GM18502 (cell line): ENCODE data around the gene PREX1.

Source experiments
- ATAC-seq: cut with Tn5 transposase; IDR thresholded peaks from one replicate; pipeline ENCODE4 v1.9.1; 2021; ENCODE audit warnings: mild to moderate bottlenecking; ENCODE audit not compliant: unreplicated experiment, poor library complexity

Gene PREX1

DNA sequence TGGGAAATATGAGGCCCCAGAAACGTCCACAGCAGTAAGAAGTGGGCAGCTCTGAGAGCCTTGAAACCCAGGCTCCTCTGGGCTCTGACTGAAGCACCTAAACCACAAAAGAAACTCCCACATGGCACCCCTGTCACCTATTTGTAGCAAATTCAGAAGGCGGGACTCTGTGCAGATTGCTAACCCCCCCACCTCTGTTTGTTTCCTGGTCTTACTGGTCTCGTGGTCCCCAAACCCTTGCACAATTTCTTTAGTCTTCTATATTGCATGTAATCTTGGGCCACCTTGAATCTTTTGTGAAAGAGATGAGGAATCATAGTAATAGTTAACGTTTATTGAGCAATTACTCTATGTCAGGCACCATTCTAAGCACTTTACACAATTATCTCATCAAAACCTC, 154.3 kb downstream of the PREX1 start:
- ATAC-seq = no peak

DNA sequence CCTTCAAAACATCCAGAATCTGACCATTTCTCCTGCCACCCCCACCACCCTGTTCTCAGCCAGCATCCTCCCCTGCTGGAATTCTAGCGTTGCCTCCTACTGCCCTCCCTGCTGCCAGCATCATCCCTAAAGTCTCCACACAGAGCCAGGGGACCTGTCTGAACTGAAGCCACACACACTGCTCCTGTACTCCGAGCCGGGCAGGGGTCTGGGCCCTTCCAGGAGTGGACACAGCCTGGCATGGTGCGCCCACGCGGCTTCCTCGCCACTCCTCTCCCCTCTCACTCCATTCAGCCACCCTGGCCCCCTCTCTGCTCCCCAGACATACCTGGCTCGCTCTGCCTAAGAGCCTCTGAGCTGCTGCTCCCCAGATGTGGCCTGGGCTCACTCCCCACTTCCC, 155.5 kb downstream of the PREX1 start:
- no peak for ATAC-seq

DNA sequence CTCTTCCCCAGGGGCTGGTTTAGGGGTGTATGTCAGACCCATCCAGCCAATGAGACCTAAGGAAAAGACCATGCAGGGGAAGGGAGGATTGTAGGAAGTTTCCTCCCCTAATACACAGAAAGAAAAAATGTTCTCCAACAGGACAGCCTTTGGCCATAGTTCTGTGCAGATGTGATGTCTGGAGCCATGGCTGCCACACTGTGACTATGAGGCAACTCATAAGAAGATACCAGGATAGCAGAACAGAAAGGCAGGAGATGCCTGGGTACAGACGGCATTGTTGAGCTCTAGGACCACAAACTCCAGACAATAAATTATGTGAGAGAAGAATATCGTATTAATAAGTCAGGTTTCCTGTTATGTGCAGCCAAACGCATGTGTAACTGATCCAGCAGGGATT, 156.7 kb downstream of the PREX1 start:
- no peak for ATAC-seq

DNA sequence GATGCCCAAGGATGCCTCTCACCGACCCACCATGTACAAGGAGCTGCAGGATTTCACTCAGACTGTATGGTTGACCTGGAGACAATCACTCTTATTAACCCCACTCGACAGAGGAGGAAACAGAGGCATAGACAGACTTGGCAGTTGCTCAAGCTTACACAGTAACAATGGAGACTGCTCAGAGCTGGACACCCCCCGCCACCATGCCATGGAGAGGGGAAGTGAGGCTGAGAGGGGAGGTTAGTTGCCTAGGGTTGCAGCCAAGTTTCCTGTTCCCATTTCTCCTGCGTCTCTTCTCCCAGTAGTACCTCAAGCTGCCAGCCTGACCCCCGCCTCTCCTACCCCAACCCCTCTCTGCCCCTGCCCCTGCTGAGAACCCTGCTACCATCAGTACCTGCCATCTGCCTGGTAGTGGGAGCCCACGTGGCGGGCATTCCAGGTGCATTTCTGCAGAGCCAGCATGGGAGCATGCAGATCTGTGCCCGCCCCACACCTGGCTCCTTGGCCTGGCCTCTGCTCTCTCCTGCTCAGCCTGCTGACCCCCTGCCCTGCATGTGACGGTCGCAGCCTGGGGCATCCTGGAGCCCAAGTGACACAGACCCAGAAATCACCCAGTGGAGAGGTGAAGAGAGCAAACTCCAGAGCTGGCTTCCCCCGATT, 157.7 kb downstream of the PREX1 start:
- no peak for ATAC-seq

DNA sequence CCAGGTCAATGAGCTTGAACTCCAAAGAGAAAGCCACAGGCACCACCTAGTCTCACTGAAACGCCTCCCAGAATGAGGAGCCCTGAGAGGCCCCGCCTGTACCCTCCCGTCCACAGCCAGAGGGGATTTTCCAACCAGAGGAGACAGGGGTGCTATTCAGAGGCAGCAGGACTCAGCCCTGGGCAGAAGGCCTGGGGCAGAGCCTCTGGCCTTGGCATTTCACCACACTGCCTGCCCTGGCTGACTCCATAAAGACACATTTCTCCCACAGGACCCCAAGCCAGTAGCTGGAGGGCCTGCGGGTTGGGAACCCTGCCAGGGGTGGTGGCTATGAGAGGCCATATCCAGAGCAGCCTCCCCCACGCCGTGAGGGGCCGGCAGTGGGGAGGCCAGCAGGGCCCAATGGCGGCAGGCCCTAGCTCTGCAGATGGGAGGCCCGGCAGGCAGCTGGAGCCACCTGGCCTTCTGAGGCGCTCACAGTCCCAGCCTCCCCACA, 159.3 kb downstream of the PREX1 start:
- no peak for ATAC-seq

DNA sequence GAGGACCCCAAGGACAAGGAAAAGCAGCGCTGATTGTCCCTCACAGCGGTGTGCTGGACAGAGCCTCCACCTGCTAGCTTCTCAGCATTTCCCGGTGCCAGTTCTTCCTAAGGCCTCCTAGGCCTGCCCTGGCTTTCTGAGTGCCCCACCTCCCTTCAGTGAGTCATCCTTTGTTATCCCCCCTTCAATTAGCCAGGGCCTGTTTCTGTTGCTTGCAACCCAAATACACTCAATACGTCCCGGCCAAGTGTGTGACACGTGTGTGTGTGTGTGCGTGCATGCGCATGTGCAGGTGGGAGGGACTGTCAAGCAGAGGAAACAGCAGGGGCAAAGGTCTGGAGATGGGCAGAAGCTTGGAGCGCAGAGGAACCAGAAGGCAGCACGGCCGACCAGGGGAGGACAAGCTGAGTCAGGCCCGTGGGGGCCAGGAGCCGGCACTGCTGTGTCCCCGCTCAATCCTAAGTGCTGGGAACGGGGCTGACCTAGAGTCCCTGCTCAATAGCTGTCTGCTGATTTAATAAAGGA, 159.8 kb downstream of the PREX1 start:
- ATAC-seq = no peak

DNA sequence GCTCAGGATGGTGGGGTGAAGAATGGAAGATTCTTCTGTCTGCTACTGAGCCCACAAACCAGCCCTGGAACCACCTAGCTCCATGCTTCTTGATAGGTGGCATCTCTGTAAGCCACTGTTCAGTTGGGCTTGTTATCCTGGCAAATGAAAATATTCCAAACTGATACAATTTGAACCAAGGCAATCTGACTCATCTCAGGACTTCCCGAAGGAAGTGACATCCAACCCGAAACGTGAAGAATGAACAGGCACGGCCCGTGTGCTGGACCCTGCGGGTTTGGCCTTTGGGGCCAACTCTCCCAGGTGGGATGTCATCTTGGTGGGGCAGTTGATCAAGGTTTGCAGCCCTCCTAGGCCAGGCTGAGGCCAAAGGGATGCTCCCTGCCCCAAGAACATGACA, 160.3 kb downstream of the PREX1 start:
- no peak for ATAC-seq

DNA sequence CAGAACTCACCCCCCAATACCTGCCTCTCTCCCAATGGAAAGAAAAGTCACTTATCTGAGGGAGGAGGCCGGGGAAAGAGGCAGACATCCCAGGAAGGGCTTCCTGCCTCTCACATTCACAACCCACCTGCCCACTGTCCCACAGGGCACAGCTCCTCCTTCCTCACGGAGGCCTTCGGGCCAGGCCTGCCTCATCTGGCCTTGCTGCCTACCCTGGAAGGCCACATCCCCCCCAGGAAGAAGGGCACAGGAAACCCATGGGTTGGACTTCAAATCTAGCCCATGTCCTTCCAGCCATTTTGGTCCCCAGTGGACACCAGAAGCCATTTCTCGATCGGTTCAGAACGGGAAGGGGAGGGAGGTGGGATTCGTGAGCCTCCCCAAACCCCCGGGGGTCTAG, 162.0 kb downstream of the PREX1 start:
- ATAC-seq = no peak

DNA sequence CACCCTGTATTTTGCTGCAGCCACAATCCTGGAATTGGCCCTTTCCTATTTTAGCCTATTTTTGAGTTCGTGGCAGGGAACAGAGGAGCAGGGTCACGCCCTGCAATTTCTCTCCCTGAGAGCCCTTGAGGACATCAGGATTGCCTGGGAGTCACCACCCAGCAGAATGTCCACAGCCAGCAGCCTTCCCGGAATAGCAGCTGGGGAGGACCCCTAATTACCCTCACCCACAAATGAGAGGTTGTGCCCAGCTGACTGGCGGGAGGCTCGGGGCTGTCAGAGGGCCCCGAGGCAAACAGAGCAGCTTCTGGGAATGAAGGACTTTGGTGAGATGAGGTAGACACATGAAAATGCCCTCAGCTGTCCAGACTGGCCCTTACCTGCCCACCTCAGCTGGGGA, 165.1 kb downstream of the PREX1 start:
- ATAC-seq = no peak

DNA sequence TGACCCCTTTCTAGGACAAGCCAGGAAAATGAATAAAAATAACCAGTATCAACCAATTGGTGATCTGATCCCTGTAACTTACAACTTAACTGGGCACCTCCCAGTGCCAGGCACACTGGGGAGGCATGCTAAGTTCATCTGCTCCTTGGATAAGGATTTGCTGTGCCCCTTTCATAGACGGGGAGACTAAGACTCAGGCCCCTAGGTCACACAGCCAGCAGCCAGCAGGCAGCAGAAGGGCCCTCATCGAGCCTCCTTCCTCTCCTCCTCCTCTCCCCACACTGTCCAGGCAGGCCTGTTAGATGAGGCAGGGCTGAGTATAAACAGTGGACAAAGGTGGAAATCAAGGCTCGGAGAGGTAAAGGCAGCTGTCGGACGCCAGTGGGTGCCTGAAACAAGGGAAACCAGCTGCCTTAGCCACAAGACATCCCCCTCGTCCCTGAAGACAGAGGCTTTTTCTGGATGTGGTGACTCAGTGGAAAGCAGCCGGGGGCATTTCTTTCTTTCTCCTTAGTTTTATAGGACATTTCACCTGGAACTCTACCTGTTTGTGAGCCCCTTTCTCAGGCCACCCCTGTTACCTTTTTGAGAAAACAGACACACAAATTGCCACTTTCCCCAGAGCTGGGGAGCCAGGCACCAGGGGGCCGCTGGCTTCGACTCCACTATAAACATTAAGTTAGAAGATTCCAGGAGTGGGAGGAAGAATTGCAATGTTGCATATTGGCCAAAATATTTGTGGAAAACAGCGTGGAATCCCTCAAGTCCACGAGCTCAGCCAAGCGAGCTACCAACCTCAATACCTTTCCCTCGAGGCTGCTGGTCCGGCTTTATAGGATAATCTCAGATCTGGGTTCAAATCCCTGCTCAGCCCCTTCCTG, 166.0 kb downstream of the PREX1 start:
- no peak for ATAC-seq

DNA sequence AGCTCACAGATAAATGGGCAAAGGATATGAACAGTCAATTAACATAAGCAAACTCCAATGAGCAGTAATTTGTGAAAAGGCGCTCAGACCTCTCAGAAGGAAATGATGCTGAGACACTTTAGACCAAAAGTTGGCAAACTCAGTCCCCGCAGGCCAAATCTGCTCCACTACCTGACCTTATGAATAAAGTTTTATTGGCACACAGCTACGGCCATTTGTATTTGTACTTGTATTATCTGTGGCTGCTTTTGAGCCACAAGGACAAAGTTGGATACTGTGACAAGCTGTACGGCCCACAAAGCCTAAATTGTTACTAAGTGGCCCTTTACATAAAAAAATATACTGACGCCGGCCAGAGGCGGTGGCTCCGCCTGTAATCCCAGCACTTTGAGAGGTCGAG, 167.0 kb downstream of the PREX1 start:
- no peak for ATAC-seq

DNA sequence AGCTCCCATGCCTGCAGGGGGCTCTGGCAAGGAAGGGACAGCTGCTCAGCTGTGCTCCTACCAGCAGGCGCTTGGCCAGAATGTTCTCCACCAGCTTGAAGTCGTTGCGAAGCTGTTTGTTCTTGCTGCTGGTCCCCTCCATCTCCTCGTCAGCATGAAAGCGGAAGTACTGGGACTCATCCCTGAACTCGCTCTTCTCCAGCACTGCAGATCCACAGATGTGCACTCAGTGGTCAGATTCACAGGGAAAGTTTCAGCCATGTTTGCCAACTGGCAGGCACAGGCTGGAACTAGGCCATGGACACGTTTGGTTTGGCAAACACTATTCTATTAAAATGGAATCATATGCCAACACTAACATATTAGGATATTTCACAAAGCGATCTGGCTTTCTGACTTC, 167.9 kb downstream of the PREX1 start:
- no peak for ATAC-seq

DNA sequence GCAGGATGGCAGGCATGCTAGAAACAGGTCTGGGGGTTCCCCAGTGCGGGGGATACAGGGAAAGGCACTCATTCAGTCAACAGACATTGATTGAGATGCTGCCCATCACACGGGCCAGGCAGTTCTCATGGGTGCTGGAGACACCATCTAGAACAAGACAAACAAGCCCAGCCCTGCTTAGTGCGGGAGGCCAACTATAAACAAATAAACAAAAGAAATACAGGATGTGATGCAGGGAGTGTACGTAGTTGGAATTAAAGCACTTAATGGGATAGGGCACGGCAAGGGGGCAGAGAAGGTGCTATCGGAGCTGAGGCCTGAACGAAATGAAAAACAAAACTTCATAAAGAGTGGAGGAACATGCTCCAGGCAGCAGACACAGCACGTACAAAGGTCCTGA, 169.3 kb downstream of the PREX1 start:
- no peak for ATAC-seq

DNA sequence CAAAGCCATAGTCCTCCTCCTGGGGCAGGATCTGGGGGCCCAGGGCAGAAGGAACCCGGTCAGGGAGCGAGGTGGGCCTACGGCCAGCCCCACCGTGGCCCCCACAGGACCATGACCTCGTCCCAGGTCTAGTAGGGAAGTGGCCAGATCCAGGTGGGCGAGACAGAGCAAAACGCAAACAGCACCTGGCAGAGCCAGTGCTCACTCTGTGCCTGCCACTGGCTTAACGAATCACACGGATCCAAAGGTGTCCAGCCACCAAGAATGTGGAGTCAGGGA, 169.7 kb downstream of the PREX1 start:
- no peak for ATAC-seq

DNA sequence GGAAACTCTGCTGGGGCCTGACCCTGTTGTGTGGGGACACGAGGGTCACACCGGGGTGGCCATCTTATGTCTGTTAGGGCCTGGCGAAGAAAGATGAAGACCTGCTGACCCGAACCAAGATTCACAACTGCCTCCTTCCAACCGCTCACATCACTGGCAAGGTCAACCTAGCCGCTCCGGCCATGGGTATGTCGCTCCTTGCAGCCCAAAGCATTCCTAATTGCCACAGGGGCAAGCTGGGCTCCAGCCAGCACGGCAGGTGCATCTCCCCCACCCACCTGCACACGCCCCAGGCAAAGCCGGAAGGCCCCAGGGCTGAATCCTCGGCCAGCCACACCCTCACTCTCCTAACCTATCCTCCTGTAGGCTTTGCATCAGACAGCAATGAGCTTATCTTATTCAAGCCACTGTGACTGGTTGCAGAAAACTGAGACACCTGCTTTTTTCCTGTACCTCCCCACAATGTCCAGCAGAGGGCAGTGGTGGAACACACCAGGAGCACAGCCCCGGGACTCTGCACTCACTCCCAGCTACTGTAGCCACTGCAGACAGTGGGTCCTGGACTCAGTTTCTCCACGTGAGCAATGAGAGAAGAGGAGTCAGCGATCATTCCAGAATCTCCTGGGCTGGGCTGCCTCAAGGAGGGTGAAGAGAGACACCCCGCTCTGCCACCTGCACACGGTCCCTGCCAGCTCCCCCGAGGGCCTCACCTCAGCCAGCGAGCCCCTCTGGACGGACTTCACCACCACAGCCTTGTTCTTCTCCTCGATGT, 170.2 kb downstream of the PREX1 start:
- no peak for ATAC-seq

DNA sequence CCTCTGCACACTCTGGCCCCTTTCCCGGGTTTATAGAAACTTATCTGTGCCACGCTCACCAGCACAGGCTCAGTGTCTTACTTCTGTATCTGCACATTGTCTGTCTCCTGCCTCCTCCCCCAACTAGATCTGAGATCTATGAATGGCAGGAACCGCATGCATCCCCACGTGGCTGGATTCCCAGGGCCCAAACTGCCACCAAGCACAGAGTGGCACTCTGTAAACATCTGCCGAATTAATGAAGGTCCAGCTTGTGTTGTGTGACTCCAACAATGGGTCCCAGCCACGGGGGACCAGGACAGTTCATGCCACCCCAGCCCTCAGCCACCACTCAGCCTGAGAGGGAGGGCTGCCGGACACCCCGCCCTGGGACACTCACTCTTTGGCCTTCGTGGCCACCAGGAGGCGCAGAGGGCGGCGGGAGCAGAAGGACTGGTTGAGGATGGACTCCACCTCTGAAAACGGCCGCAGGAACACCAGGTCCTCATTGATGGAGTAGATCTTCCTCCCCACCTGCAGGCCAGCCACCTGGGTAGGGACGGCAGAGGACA, 171.1 kb downstream of the PREX1 start:
- no peak for ATAC-seq

DNA sequence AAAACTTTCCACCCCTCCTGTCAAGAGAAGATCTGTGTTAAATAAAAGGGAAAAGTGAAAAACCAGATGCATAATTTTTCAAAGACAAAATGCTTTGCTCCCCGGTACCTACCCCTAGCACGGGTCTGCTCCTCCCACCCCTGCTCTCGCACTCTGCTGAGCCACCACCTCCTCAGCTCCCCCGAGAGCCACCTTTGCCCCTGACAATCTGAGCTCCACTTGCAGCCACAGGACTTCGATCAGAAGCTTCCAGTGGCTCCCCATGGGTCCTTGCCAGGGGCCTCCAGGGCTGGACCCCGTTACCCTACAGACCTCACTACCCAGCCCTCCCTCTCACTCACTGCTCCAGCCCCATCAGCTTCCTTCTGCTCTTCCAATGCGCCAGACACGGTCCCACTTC, 171.7 kb downstream of the PREX1 start:
- no peak for ATAC-seq

DNA sequence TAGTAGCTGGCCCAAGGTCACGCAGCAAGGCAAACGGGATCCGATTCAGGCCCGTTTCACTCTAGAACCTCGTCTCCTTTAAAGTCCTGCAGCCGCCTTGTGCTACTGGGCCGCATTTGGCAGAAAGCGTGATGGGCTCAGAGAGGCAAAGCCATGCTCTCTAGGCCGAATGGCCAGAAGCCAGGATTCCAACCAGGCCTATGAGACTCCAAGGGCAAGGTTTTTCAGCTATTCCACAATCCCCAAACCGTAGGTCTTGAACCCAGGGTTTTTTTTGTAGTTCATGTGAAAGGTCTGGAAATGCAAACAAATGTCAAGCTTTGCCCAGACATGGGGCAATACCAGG, 174.1 kb downstream of the PREX1 start:
- ATAC-seq = no peak

DNA sequence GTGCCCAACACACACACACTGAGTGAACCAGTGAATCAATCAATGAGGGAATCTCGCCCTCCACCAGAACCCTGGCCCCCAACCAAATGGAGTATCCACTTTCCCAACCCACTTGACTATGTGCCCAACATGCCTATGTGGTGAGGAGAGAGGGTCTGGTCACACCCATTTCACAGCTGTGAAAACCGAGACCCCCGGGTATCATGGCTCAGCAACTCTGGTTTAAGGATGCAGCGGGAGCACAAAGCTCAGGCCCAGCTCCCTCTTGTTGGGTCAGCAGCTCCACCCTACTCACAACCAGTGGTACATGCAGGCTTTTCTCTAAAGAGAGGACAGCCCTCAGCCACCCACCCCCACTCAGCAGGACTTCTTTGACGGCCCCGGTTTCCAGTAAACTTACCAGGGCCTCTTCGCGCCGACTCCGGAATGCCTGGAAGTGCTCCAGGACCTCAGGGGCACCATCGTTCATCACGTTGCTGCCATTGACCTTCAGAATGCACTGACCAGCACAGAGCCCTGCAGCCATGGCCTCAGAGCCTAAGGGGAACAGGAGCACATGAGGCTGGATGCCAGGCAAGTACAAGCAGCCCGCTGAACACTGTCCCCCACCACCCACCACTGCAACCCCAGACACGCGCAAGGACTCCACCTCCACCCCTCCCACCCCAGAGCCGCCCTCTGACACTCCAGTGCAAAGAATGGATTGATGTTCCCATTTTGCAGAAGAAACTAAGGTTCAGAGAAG, 174.7 kb downstream of the PREX1 start:
- no peak for ATAC-seq

DNA sequence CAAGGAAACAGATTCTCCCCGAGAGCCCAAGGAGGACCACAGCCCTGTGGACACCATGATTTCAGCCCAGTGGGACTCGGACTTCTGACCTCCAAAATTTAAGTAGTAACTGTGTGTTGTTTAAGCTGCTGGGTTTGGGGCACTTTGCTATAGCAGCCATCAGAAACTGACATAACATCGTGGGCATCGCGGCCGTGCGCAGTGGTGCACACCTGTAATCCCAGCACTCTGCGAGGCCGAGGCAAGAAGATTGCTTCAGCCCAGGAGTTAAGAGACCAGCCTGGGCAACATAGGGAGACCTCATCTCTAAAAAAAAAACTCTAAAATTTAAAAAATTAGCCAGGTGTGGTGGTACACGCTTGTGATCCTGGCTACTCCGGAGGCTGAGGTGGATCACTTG, 175.8 kb downstream of the PREX1 start:
- no peak for ATAC-seq
